Breast epithelium (tissue), 3 donors: Measurements from ENCODE around the gene PTPRN2.

Experiments used
- POLR2A ChIP-seq: fragments of 450-650 bp; IDR thresholded peaks from one replicate; pipeline ENCODE4 v1.6.1; 2016; ENCODE audit warnings: antibody characterized with exemption, mild to moderate bottlenecking, moderate library complexity
- TF ChIP-seq, protein P1 (sequence below), 3 donors: fragments of 450-650 bp; IDR thresholded peaks; one replicate each; pipeline ENCODE4 v1.5.1; 2016 to 2017; ENCODE audit warnings: antibody characterized with exemption in 3 of 3, mild to moderate bottlenecking in 3 of 3, moderate library complexity in 3 of 3

DNA sequence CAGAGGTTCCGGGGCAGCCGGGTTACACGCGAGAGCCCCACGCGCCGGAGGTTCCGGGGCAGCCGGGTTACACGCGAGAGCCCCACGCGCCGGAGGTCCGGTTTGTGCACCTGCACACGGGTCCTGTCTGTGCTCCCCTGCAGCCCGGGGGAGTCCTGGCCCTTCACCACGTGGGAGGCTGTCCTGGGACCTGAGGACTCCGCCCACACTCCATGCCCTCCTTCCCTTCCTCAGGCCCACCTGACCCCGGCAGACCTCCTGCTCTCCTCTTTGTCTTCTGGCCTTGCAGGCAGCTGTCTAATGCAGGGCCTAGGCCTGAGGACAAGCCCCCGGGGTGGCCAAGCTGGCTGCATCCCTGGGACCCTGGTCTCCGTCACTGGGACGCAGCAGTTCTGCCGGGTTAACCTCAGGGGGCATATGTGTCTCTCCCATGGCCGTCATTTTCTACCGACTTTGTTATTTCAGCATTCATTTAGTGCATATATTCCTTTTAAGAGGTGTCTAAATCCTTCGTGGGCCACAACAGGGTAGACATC lies 876.2 kb downstream of the PTPRN2 start:
- TF ChIP-seq, protein P1, sequence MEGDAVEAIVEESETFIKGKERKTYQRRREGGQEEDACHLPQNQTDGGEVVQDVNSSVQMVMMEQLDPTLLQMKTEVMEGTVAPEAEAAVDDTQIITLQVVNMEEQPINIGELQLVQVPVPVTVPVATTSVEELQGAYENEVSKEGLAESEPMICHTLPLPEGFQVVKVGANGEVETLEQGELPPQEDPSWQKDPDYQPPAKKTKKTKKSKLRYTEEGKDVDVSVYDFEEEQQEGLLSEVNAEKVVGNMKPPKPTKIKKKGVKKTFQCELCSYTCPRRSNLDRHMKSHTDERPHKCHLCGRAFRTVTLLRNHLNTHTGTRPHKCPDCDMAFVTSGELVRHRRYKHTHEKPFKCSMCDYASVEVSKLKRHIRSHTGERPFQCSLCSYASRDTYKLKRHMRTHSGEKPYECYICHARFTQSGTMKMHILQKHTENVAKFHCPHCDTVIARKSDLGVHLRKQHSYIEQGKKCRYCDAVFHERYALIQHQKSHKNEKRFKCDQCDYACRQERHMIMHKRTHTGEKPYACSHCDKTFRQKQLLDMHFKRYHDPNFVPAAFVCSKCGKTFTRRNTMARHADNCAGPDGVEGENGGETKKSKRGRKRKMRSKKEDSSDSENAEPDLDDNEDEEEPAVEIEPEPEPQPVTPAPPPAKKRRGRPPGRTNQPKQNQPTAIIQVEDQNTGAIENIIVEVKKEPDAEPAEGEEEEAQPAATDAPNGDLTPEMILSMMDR (IDR thresholded peaks at IDR 0.05): no peak
- no peak for TF ChIP-seq POLR2A
